Neuronal stem cell (in vitro differentiated cells): ENCODE results near the gene KMT2B.

Experiments used
- DNase-seq: peaks from one replicate; pipeline ENCODE4 v3.0.0-alpha.2; 2013; ENCODE audit warnings: low spot score
- H2AFZ ChIP-seq: one replicate; pipeline ENCODE4 v1.6.1; 2013; ENCODE audit warnings: mild to moderate bottlenecking, low read length, inconsistent platforms
- H2AK5ac ChIP-seq: 2 replicates; pipeline ENCODE4 v1.6.1; 2013; ENCODE audit warnings: low read depth, mild to moderate bottlenecking, inconsistent platforms, low read length, moderate library complexity, mixed read lengths
- H2BK120ac ChIP-seq: 2 replicates; pipeline ENCODE4 v1.6.1; 2013; ENCODE audit warnings: low read depth, mild to moderate bottlenecking, inconsistent platforms, low read length, moderate library complexity, mixed read lengths
- H2BK12ac ChIP-seq: one replicate; pipeline ENCODE4 v1.6.1; 2013; ENCODE audit warnings: low read length, inconsistent platforms
- H2BK15ac ChIP-seq: 2 replicates; pipeline ENCODE4 v1.6.1; 2013; ENCODE audit warnings: mild to moderate bottlenecking, low read length, inconsistent platforms, mixed read lengths
- H2BK5ac ChIP-seq: one replicate; pipeline ENCODE4 v1.6.1; 2013; ENCODE audit warnings: inconsistent platforms, mild to moderate bottlenecking, low read length, moderate library complexity
- H3K14ac ChIP-seq: one replicate; pipeline ENCODE4 v1.6.1; 2013; ENCODE audit warnings: low read length, inconsistent platforms
- H3K18ac ChIP-seq: 2 replicates; pipeline ENCODE4 v1.6.1; 2013; ENCODE audit warnings: low read length, inconsistent platforms
- H3K23ac ChIP-seq: 2 replicates; pipeline ENCODE4 v1.6.1; 2013; ENCODE audit warnings: low read depth, mild to moderate bottlenecking, mixed read lengths, low read length, inconsistent platforms; ENCODE audit not compliant: poor library complexity
- H3K27ac ChIP-seq: replicated peaks from 3 replicates; pipeline ENCODE4 v1.5.1; 2013; ENCODE audit warnings: low read length, inconsistent platforms
- H3K27me3 ChIP-seq, 3 experiments: 2 replicates each; pipeline ENCODE4 v1.6.1; 2013; ENCODE audit warnings: low read length in 3 of 3, mild to moderate bottlenecking in 2 of 3, inconsistent platforms in 1 of 3, low read depth in 1 of 3, mixed read lengths in 1 of 3, moderate library complexity in 1 of 3; ENCODE audit not compliant: control insufficient read depth in 3 of 3, insufficient read depth in 3 of 3
- H3K36me3 ChIP-seq, 2 donors: replicated peaks in 1 of 2; 2 replicates each; pipeline ENCODE4 v1.6.1; 2013; ENCODE audit warnings: low read length in 2 of 2; ENCODE audit not compliant: control insufficient read depth in 2 of 2, insufficient read depth in 2 of 2
- H3K4ac ChIP-seq: 2 replicates; pipeline ENCODE4 v1.6.1; 2013; ENCODE audit warnings: inconsistent platforms, mild to moderate bottlenecking, low read length, moderate library complexity
- H3K4me1 ChIP-seq, 2 donors: 1 replicate in 1 of 2; 2 replicates in 1 of 2; pipeline ENCODE4 v1.6.1; 2013; ENCODE audit warnings: low read length in 2 of 2, low read depth in 1 of 2; ENCODE audit not compliant: control insufficient read depth in 2 of 2, insufficient read depth in 1 of 2
- H3K4me2 ChIP-seq: one replicate; pipeline ENCODE4 v1.6.1; 2013; ENCODE audit warnings: mild to moderate bottlenecking, low read length, inconsistent platforms; ENCODE audit not compliant: insufficient read depth, poor library complexity, severe bottlenecking
- H3K4me3 ChIP-seq, 2 donors: 2 replicates each; pipeline ENCODE4 v1.5.1; 2013; ENCODE audit warnings: low read length in 2 of 2, mild to moderate bottlenecking in 2 of 2, inconsistent platforms in 1 of 2, moderate library complexity in 1 of 2
- H3K79me1 ChIP-seq: one replicate; pipeline ENCODE4 v1.6.1; 2013; ENCODE audit warnings: low read depth, mild to moderate bottlenecking, inconsistent platforms, low read length, moderate library complexity
- H3K9ac ChIP-seq: one replicate; pipeline ENCODE4 v1.6.1; 2013; ENCODE audit warnings: mild to moderate bottlenecking, low read depth, low read length, inconsistent platforms; ENCODE audit not compliant: poor library complexity
- H3K9me3 ChIP-seq, 2 donors: replicated peaks in 1 of 2; 2 replicates each; pipeline versions ENCODE3 to v1.6.1; 2013; ENCODE audit warnings: low read length in 2 of 2, mild to moderate bottlenecking in 2 of 2, inconsistent platforms in 1 of 2, low read depth in 1 of 2, mixed read lengths in 1 of 2, moderate library complexity in 1 of 2; ENCODE audit not compliant: control insufficient read depth in 2 of 2, insufficient read depth in 1 of 2
- H4K8ac ChIP-seq: one replicate; pipeline ENCODE4 v1.6.1; 2013; ENCODE audit warnings: low read depth, mild to moderate bottlenecking, inconsistent platforms, low read length, moderate library complexity
- H4K91ac ChIP-seq: one replicate; pipeline ENCODE4 v1.6.1; 2013; ENCODE audit warnings: low read length, low read depth, mild to moderate bottlenecking, inconsistent platforms; ENCODE audit not compliant: poor library complexity
- WGBS, 2 donors: extraction: QIAGEN DNeasy Blood & Tissue Kit; methylation state at CpG; one replicate each; pipeline ENCODE4 v1.1.7; 2013; ENCODE audit warnings: missing lambda C conversion rate in 2 of 2, mixed read lengths in 1 of 2; ENCODE audit not compliant: insufficient read length in 2 of 2, insufficient replicate concordance in 1 of 2; ENCODE audit errors: extremely low coverage in 2 of 2; 5-methylcytosine and 5-hydroxymethylcytosine counted together

KMT2B gene

DNA sequence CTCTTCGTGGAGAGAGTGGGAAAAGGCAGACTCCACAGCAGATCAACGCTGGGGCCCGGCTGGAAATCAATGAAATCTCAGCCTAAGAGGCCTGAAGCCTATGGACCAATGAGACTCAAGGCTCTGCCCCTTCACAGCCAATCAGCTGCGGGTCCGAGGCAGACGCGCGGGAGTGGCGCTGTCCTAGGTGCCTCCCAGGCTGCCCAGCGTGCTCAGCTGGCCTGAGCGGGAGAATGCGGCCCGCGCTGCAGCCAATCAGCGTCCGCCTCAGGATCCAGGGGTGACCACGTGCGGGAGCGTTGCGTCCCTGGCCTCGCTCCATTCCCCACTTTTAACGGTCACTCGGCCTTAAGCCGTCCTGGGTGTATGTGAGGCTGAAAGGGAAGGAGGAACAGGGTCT lies 13.6 kb upstream of the KMT2B start, which contains the start of gene ZBTB32:
ZBTB32 (plus strand) TSS at position 341 of the 400 bp plus-strand sequence. CDS start 10,069 bp downstream, outside the sequence.
- no peak within 1 kb of the TSS for H2BK5ac ChIP-seq
- no peak within 1 kb of the TSS for H2AK5ac ChIP-seq
- H3K36me3 ChIP-seq: no peaks in the 10 kb centered on the region
- H3K79me1 ChIP-seq: no peaks in the 10 kb centered on the region
- H3K27ac ChIP-seq: no peak within 1 kb of the TSS
- no peak within 1 kb of the TSS for H2BK120ac ChIP-seq
- H3K4me2 ChIP-seq: no peak within 1 kb of the TSS
- WGBS, 2 donors: no CpG with 5 or more reads among the region's 24 CpGs
- no peak within 1 kb of the TSS for H3K4ac ChIP-seq
- peaks cover 0 to 7% (median 0%) of the 10 kb centered on the region in 3 experiments for H3K27me3 ChIP-seq
- H3K14ac ChIP-seq: no peak within 1 kb of the TSS
- no peaks in the 10 kb centered on the region for H3K9me3 ChIP-seq
- H3K18ac ChIP-seq: peak within 1 kb of the TSS; percentile 44
- peak within 1 kb of the TSS in 1 of 2 donors; percentile 52 for H3K4me3 ChIP-seq
- H4K8ac ChIP-seq: no peak within 1 kb of the TSS
- H3K4me1 ChIP-seq: peaks cover 0 to 2% of the 10 kb centered on the region in 2 donors
- no peak within 1 kb of the TSS for H2BK15ac ChIP-seq
- no peak within 1 kb of the TSS for H4K91ac ChIP-seq
- H3K23ac ChIP-seq: no peak within 1 kb of the TSS
- no peak within 1 kb of the TSS for H3K9ac ChIP-seq
- peak; percentile 21 for DNase-seq
- no peak within 1 kb of the TSS for H2BK12ac ChIP-seq
- H2AFZ ChIP-seq: no peak within 1 kb of the TSS

DNA sequence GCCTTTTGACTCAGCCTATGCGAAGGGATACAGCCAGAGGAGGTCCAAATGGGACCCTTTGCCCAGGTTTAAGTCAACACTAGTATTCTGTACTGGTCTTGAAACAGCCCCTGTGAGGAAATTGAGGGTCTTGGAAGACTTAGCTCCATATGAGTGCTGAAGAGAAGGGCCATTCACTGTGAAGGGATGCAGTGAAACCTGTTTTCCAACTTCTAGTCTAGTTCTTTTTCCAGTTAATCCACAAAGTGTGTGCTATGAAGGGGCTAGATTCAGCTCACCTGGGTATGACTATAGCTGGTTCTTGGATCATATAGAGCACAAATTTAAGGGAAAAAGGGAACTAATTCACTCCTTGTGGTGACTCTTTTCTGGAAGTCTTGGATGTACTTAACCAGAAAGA lies 9.4 kb upstream of the KMT2B start:
- WGBS, 2 donors: no CpG with 5 or more reads among the region's 1 CpG
- H3K4me3 ChIP-seq: no peak overlapping the region
- no peak overlapping the region for H2BK12ac ChIP-seq
- peaks cover 2% of the 10 kb centered on the region in 2 donors for H3K4me1 ChIP-seq
- no peak overlapping the region for H4K8ac ChIP-seq
- no peak overlapping the region for H3K14ac ChIP-seq
- no peaks in the 10 kb centered on the region for H3K36me3 ChIP-seq
- H3K4me2 ChIP-seq: no peak overlapping the region
- no peak overlapping the region for H2AFZ ChIP-seq
- no peak for DNase-seq
- H4K91ac ChIP-seq: no peak overlapping the region
- no peaks in the 10 kb centered on the region for H3K9me3 ChIP-seq
- H3K27ac ChIP-seq: no peak overlapping the region
- no peak overlapping the region for H3K18ac ChIP-seq
- no peaks in the 10 kb centered on the region for H3K79me1 ChIP-seq
- H2AK5ac ChIP-seq: no peak overlapping the region
- H2BK5ac ChIP-seq: no peak overlapping the region
- H3K9ac ChIP-seq: no peak overlapping the region
- H3K4ac ChIP-seq: no peak overlapping the region
- H3K23ac ChIP-seq: no peak overlapping the region
- H3K27me3 ChIP-seq: peaks cover 0 to 3% (median 0%) of the 10 kb centered on the region in 3 experiments
- H2BK120ac ChIP-seq: no peak overlapping the region
- H2BK15ac ChIP-seq: no peak overlapping the region

DNA sequence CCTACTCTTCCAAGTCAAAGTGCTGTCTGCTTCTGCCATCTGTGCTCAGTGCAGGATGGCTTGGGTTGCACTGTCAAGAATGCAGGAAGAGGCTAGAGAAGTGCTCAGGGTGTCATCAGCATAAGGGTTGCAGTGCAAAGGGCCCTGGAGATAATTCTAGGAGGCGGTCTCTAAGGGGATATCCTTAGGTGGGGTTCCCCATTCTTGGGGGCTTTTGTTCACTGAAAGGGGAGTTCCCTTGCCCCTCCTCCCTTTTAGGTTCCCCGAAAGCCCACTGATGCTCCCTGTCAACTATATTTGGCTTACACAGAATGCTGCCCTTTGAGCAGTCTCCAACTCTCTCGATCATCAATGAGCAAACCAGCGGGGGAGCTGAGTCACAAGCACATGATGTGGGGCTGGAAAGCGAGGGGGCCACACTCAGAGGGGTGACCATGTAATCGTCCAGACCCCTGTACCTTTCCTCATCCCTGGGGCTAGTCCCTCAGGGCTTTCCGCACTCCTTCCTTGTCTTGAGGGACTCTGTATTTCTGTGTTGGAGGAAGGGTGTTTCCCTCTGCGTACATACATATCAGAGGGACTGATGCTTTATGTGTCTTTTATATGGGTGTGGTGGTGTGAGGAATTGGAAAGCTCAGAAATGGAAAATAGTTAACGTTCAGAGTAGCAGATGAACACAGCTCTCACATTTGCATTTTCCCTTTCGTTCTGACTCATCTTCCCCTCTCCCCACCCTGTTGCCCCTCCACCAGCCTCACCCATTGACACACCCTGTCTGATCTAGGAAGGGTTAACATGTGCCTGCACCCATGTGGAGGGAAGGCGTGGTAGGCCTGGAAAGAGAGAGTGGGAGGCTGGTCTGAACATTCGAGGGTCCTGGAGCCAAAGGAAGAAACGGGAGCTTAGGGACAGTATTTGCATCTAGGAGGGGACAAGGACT lies 6.7 kb upstream of the KMT2B start:
- no peaks in the 10 kb centered on the region for H3K36me3 ChIP-seq
- no peak overlapping the region for H3K4me2 ChIP-seq
- no peak overlapping the region for H3K27ac ChIP-seq
- H2AK5ac ChIP-seq: no peak overlapping the region
- H3K23ac ChIP-seq: no peak overlapping the region
- no peak overlapping the region for H2BK120ac ChIP-seq
- H3K18ac ChIP-seq: no peak overlapping the region
- no peak overlapping the region for H2AFZ ChIP-seq
- WGBS, 2 donors: no CpG with 5 or more reads among the region's 13 CpGs
- no peak overlapping the region for H2BK12ac ChIP-seq
- no peak overlapping the region for H3K9ac ChIP-seq
- no peak overlapping the region for H4K8ac ChIP-seq
- no peak overlapping the region for H3K4ac ChIP-seq
- peaks cover 10% of the 10 kb centered on the region in 2 donors for H3K4me1 ChIP-seq
- H3K27me3 ChIP-seq: peaks cover 0 to 5% (median 0%) of the 10 kb centered on the region in 3 experiments
- no peak overlapping the region for H4K91ac ChIP-seq
- H2BK5ac ChIP-seq: no peak overlapping the region
- peak overlapping the region in 1 of 2 donors; percentile 9 for H3K4me3 ChIP-seq
- H3K14ac ChIP-seq: no peak overlapping the region
- no peak for DNase-seq
- no peaks in the 10 kb centered on the region for H3K9me3 ChIP-seq
- peaks cover 6% of the 10 kb centered on the region for H3K79me1 ChIP-seq
- no peak overlapping the region for H2BK15ac ChIP-seq
